Chondrocyte (in vitro differentiated cells): ENCODE data around the gene CNTFR. TPM values are rescaled to one million over a fixed set of nuclear protein-coding genes. Genes with fewer than 3 reads are reported as not detected.

Experiments
- DNase-seq: peaks from one replicate; pipeline ENCODE4 v3.0.0; 2021; ENCODE audit warnings: mixed read lengths, low spot score
- H3K27ac Mint-ChIP-seq: one replicate; pipeline ENCODE4 v1.8.0; 2021; ENCODE audit warnings: mild to moderate bottlenecking, moderate library complexity, mixed read lengths; ENCODE audit not compliant: unreplicated experiment
- H3K27me3 Mint-ChIP-seq: 2 replicates; pipeline ENCODE4 v1.8.0; 2021; ENCODE audit warnings: low read depth, mixed read lengths
- H3K36me3 Mint-ChIP-seq: 2 replicates; pipeline ENCODE4 v1.8.0; 2021; ENCODE audit warnings: low read depth, mixed read lengths
- H3K4me1 Mint-ChIP-seq: 2 replicates; pipeline ENCODE4 v1.8.0; 2021; ENCODE audit warnings: low read depth, mild to moderate bottlenecking, mixed read lengths
- H3K4me3 Mint-ChIP-seq: one replicate; pipeline ENCODE4 v1.8.0; 2021; ENCODE audit warnings: mild to moderate bottlenecking, moderate library complexity, mixed read lengths; ENCODE audit not compliant: unreplicated experiment
- H3K9me3 Mint-ChIP-seq: 2 replicates; pipeline ENCODE4 v1.8.0; 2021; ENCODE audit warnings: low read depth, mixed read lengths
- CTCF ChIP-seq: fragments of 200-600 bp; sonication (generic); IDR thresholded peaks from 2 replicates; pipeline ENCODE4 v1.5.0; 2021; ENCODE audit warnings: antibody characterized with exemption, mild to moderate bottlenecking, moderate library complexity
- total RNA-seq: library from RNA; stranded (reverse); gene quantifications from 3 replicates; pipeline ENCODE4 v1.2.1, GENCODE V29; 2021

CNTFR gene
- total RNA-seq, 1 donor from 2014 or later: 0.12 TPM

DNA sequence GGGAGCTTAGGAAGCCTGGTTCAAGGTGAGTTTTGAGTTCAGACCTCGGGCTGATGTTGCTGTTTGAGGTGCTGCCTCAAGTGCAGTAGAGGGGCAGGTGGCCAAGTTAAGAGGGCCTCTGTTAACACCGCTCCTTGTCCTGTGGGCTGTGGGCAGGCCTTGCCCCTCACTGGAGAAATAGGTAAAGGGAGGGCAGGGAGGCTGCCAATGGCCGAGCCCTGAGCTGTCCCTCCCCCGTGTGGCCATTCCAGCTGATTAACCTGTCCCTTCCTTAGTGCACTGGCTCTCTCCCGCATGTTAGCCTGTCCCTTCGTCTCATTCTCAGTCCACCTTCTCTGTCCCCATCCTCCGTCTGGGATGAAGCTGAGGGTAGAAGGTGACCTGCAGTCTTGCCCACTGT, 21.4 kb downstream of the CNTFR start:
- H3K4me3 Mint-ChIP-seq: no peak overlapping the region
- H3K36me3 Mint-ChIP-seq: peaks cover 2% of the 10 kb centered on the region
- peaks cover 31% of the 10 kb centered on the region for H3K27me3 Mint-ChIP-seq
- H3K4me1 Mint-ChIP-seq: no peaks in the 10 kb centered on the region
- H3K9me3 Mint-ChIP-seq: no peaks in the 10 kb centered on the region
- H3K27ac Mint-ChIP-seq: no peak overlapping the region
- TF ChIP-seq CTCF: no peak
- no peak for DNase-seq

GRCh38 chr9:34566972-34567371, 22.6 kb downstream of the CNTFR start:
- Mint-ChIP-seq H3K4me1 (no peaks in the 10 kb centered on the region), H3K4me3 (no peak overlapping the region), H3K27me3 (peaks cover 34% of the 10 kb centered on the region), H3K36me3 (peaks cover 5% of the 10 kb centered on the region), H3K27ac (no peak overlapping the region), H3K9me3 (peaks cover 3% of the 10 kb centered on the region)
- DNase-seq: peak; percentile 36
- no peak for TF ChIP-seq CTCF

DNA sequence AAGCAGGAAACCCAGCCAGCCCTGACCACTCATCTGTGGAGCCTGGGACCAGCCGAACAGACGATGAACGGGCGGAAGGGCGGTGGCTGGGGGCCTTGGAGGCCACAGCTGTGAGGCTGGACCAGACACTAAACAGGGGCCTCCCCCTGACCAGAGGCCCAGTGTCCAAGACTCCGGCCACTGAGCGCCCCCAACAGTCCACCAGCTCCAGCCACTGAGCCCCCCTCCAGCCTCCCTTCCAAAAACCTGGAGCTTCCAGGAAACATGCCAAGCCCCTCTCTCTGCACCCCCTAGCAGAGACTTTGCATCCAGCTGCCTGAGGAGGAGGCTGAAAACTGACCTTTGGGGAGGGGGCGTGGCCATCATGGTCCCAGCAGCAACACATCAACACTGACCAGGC, 23.2 kb downstream of the CNTFR start:
- Mint-ChIP-seq H3K4me1 (peaks cover under 1% of the 10 kb centered on the region), H3K27ac (no peak overlapping the region)
- DNase-seq: no peak

GRCh38 chr9:34565856-34566255, 23.7 kb downstream of the CNTFR start:
- Mint-ChIP-seq H3K27ac (no peak overlapping the region), H3K9me3 (peaks cover 3% of the 10 kb centered on the region), H3K4me3 (no peak overlapping the region), H3K36me3 (peaks cover 5% of the 10 kb centered on the region), H3K27me3 (peaks cover 34% of the 10 kb centered on the region), H3K4me1 (peaks cover 4% of the 10 kb centered on the region)
- DNase-seq: peak; percentile 72
- no peak for TF ChIP-seq CTCF

More for the DNA sequence above, 23.2 kb downstream of the CNTFR start:
- TF ChIP-seq CTCF: no peak
- Mint-ChIP-seq H3K9me3 (peaks cover 3% of the 10 kb centered on the region), H3K27me3 (peaks cover 34% of the 10 kb centered on the region), H3K4me3 (no peak overlapping the region), H3K36me3 (peaks cover 5% of the 10 kb centered on the region)

GRCh38 chr9:34564617-34565016, 24.9 kb downstream of the CNTFR start:
- Mint-ChIP-seq H3K27ac (no peak overlapping the region), H3K27me3 (peaks cover 31% of the 10 kb centered on the region), H3K4me1 (peaks cover 12% of the 10 kb centered on the region), H3K4me3 (no peak overlapping the region), H3K9me3 (peaks cover 3% of the 10 kb centered on the region), H3K36me3 (peaks cover 5% of the 10 kb centered on the region)
- DNase-seq: no peak
- TF ChIP-seq CTCF: no peak
